Fibroblast of lung (primary cell): ENCODE results near the gene CDC42EP3.

ENCODE experiments used
- EZH2 ChIP-seq: IDR thresholded peaks from 2 replicates; pipeline ENCODE4 v1.5.1; 2012; ENCODE audit warnings: low read length, control low read depth, mild to moderate bottlenecking; ENCODE audit errors: missing control alignments
- TF ChIP-seq, protein P1 (sequence below), 2 donors: IDR thresholded peaks in 1 of 2; conservative IDR thresholded peaks in 1 of 2; 1 replicate in 1 of 2; 2 replicates in 1 of 2; pipeline ENCODE4 v1.5.1; 2011 to 2012; ENCODE audit warnings: low read length in 2 of 2, control low read depth in 1 of 2, inconsistent platforms in 1 of 2, low read depth in 1 of 2, mild to moderate bottlenecking in 1 of 2

DNA sequence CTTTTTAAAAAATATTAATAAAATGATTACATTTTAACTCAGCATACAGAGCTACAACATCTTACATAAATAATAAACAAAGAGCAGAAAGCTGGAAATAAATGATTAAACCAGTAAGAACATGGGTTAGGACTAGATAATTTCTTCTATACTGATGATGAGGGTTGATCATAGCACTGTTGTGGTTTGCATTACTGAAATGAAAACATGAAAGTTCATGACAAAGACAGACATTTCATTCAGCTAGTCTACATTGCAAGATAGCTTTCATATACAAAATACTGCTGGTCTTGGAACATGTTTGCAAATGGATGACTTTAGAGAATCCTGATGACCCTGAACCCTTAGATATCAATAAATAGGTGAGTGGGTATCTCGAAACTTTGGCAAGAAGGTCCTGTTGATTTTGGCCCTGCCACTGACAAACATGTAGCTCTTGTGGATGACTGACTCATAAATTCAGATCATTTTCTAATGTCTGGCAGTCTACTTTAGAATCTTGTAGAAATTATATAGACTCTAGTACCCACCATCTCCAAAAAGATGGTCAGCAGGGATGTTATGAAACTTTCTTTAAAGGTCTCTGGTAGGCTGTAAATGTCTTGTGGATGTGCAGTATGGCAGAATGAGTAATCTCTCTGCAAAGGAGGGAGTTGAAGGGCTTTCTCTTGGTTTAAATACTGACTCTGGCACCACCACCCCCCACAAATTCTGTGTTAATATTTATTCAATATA is 15.5 kb upstream of the CDC42EP3 start:
- TF ChIP-seq, protein P1, sequence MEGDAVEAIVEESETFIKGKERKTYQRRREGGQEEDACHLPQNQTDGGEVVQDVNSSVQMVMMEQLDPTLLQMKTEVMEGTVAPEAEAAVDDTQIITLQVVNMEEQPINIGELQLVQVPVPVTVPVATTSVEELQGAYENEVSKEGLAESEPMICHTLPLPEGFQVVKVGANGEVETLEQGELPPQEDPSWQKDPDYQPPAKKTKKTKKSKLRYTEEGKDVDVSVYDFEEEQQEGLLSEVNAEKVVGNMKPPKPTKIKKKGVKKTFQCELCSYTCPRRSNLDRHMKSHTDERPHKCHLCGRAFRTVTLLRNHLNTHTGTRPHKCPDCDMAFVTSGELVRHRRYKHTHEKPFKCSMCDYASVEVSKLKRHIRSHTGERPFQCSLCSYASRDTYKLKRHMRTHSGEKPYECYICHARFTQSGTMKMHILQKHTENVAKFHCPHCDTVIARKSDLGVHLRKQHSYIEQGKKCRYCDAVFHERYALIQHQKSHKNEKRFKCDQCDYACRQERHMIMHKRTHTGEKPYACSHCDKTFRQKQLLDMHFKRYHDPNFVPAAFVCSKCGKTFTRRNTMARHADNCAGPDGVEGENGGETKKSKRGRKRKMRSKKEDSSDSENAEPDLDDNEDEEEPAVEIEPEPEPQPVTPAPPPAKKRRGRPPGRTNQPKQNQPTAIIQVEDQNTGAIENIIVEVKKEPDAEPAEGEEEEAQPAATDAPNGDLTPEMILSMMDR (conservative IDR thresholded peaks at IDR 0.05 in 1 of 2, IDR thresholded peaks at IDR 0.05 in 1 of 2; ENCODE audit: low read depth in 1 of 2, low read length in 2 of 2) = no peak
- no peak for TF ChIP-seq EZH2
